Loucy (cell line): ENCODE measurements around the gene RHBDF2.

ENCODE experiments used
- H2AFZ ChIP-seq: fragments of 200-600 bp; sonication (generic); 2 replicates; pipeline ENCODE4 v1.6.0; 2016; ENCODE audit warnings: antibody characterized with exemption, mild to moderate bottlenecking, low read length, moderate library complexity
- H3F3A ChIP-seq: fragments of 200-600 bp; 2 replicates; pipeline ENCODE4 v1.6.0; 2016; ENCODE audit warnings: antibody characterized with exemption, low read depth, mild to moderate bottlenecking
- H3K27me3 ChIP-seq: fragments of 200-600 bp; sonication (generic); 2 replicates; pipeline ENCODE4 v1.6.1; 2014; ENCODE audit warnings: low read length, mild to moderate bottlenecking; ENCODE audit not compliant: insufficient read depth, poor library complexity, severe bottlenecking
- H3K36me3 ChIP-seq: fragments of 200-600 bp; sonication (generic); 2 replicates; pipeline ENCODE4 v1.6.1; 2016; ENCODE audit warnings: low read length; ENCODE audit not compliant: insufficient read depth
- H3K4me1 ChIP-seq: fragments of 200-600 bp; sonication (generic); 2 replicates; pipeline ENCODE4 v1.5.1; 2014; ENCODE audit warnings: low read length, mild to moderate bottlenecking; ENCODE audit not compliant: insufficient read depth, poor library complexity, severe bottlenecking
- H3K4me2 ChIP-seq: fragments of 200-600 bp; sonication (generic); 2 replicates; pipeline ENCODE4 v1.6.0; 2014; ENCODE audit warnings: antibody characterized with exemption, low read length, low read depth, mild to moderate bottlenecking; ENCODE audit not compliant: poor library complexity, severe bottlenecking
- H3K4me3 ChIP-seq: fragments of 200-600 bp; sonication (generic); 2 replicates; pipeline ENCODE4 v1.5.1; 2014; ENCODE audit warnings: low read length, mild to moderate bottlenecking, mixed read lengths; ENCODE audit not compliant: poor library complexity, severe bottlenecking
- H3K79me2 ChIP-seq: fragments of 200-600 bp; sonication (generic); 2 replicates; pipeline ENCODE4 v1.6.1; 2014; ENCODE audit warnings: low read length; ENCODE audit not compliant: insufficient read depth
- H3K9ac ChIP-seq: fragments of 200-600 bp; sonication (generic); 2 replicates; pipeline ENCODE4 v1.6.0; 2014; ENCODE audit warnings: mild to moderate bottlenecking, low read depth, low read length, moderate library complexity; ENCODE audit not compliant: poor library complexity, severe bottlenecking
- H3K9me2 ChIP-seq: fragments of 200-600 bp; sonication (generic); replicated peaks from 2 replicates; pipeline ENCODE4 v1.6.1; 2016; ENCODE audit warnings: low read depth, low read length, mixed read lengths
- H3K9me3 ChIP-seq: fragments of 200-600 bp; sonication (generic); 2 replicates; pipeline ENCODE4 v1.6.1; 2014; ENCODE audit warnings: mild to moderate bottlenecking, antibody characterized with exemption, low read length, low read depth; ENCODE audit not compliant: insufficient read depth
- H4K20me1 ChIP-seq: fragments of 200-600 bp; sonication (generic); 2 replicates; pipeline ENCODE4 v1.6.0; 2014; ENCODE audit warnings: antibody characterized with exemption, low read length, mild to moderate bottlenecking; ENCODE audit not compliant: insufficient read depth, poor library complexity, severe bottlenecking
- CTCF ChIP-seq: fragments of 200-600 bp; sonication (generic); conservative IDR thresholded peaks from 2 replicates; pipeline ENCODE4 v1.5.1; 2014; ENCODE audit warnings: mild to moderate bottlenecking, antibody characterized with exemption, low read length
- EZH2phosphoT487 ChIP-seq: fragments of 200-600 bp; IDR thresholded peaks from 2 replicates; pipeline ENCODE4 v1.6.1; 2018; ENCODE audit warnings: antibody characterized with exemption, mild to moderate bottlenecking, moderate library complexity, borderline replicate concordance

The RHBDF2 gene

DNA sequence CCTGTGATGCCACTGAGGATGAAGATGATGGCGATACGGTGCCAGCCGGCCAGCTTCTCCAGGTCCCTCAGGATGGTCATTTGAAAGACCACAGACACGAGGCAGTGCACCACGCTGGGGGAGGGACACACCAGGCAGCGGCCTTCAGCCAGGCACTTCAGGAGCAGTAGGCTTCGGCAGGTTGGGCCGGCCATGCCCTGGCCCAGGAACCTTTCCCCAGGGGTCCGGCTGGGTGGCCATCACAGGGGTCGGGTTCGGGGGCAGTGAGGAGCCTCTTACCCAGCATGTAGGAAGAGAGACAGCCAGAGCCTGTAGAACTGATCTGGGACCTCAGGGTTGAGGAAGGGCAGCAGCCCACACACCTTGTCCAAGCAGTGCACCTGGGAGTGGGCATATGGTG lies 28.5 kb downstream of the RHBDF2 start:
- H3K9me3 ChIP-seq = no peaks in the 10 kb centered on the region
- H3K9ac ChIP-seq = no peak overlapping the region
- no peaks in the 10 kb centered on the region for H4K20me1 ChIP-seq
- no peaks in the 10 kb centered on the region for H3F3A ChIP-seq
- H3K79me2 ChIP-seq = no peaks in the 10 kb centered on the region
- H3K36me3 ChIP-seq = no peaks in the 10 kb centered on the region
- no peaks in the 10 kb centered on the region for H3K27me3 ChIP-seq
- H3K4me1 ChIP-seq = no peaks in the 10 kb centered on the region
- no peak overlapping the region for H2AFZ ChIP-seq
- no peak overlapping the region for H3K4me3 ChIP-seq
- no peak overlapping the region for H3K4me2 ChIP-seq
- H3K9me2 ChIP-seq = no peaks in the 10 kb centered on the region
- TF ChIP-seq CTCF (no peak), EZH2phosphoT487 (no peak)

- no peak for TF ChIP-seq EZH2phosphoT487
- no peak for TF ChIP-seq CTCF
- Histone ChIP-seq H3K9me2 (no peaks in the 10 kb centered on the region), H3K9ac (no peak overlapping the region), H3K27me3 (no peaks in the 10 kb centered on the region), H3K79me2 (no peaks in the 10 kb centered on the region), H3K4me1 (no peaks in the 10 kb centered on the region), H4K20me1 (no peaks in the 10 kb centered on the region), H2AFZ (no peak overlapping the region), H3F3A (no peaks in the 10 kb centered on the region), H3K4me3 (no peak overlapping the region), H3K9me3 (no peaks in the 10 kb centered on the region), H3K4me2 (no peak overlapping the region), H3K36me3 (no peaks in the 10 kb centered on the region)
These were observed 29.0 kb downstream of the RHBDF2 start for GRCh38 chr17:76472258-76472645.

GRCh38 chr17:76471498-76472257 lies 29.5 kb downstream of the RHBDF2 start:
- H4K20me1 ChIP-seq = no peaks in the 10 kb centered on the region
- no peak overlapping the region for H3K4me3 ChIP-seq
- H3K27me3 ChIP-seq = no peaks in the 10 kb centered on the region
- no peaks in the 10 kb centered on the region for H3F3A ChIP-seq
- H3K79me2 ChIP-seq = no peaks in the 10 kb centered on the region
- no peaks in the 10 kb centered on the region for H3K9me2 ChIP-seq
- H3K4me2 ChIP-seq = no peak overlapping the region
- H3K9me3 ChIP-seq = no peaks in the 10 kb centered on the region
- TF ChIP-seq CTCF (no peak), EZH2phosphoT487 (no peak)
- no peaks in the 10 kb centered on the region for H3K36me3 ChIP-seq
- H3K9ac ChIP-seq = no peak overlapping the region
- H2AFZ ChIP-seq = no peak overlapping the region
- no peaks in the 10 kb centered on the region for H3K4me1 ChIP-seq
